ENCODE data around the gene PTCHD1.

DNA sequence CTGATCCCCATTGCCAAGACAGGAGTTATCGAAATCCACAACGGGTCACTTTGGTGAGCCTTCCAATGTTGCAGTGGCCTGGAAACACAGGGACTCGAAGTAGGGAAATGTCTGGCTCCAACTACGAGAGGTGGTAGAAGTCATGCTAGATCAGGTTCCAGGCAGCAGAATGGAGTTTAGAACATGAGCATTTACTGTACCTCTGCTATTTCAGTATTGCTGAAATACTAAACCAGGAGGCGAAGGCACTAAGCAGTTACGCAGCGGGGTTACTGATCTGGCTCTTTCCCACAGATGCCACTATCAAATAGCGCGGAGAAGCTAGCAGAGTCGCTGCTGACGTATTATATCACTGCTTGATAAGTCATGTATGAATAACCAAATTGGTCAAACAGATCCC lies 56.3 kb downstream of the PTCHD1 start:
- TF ChIP-seq, protein P1, sequence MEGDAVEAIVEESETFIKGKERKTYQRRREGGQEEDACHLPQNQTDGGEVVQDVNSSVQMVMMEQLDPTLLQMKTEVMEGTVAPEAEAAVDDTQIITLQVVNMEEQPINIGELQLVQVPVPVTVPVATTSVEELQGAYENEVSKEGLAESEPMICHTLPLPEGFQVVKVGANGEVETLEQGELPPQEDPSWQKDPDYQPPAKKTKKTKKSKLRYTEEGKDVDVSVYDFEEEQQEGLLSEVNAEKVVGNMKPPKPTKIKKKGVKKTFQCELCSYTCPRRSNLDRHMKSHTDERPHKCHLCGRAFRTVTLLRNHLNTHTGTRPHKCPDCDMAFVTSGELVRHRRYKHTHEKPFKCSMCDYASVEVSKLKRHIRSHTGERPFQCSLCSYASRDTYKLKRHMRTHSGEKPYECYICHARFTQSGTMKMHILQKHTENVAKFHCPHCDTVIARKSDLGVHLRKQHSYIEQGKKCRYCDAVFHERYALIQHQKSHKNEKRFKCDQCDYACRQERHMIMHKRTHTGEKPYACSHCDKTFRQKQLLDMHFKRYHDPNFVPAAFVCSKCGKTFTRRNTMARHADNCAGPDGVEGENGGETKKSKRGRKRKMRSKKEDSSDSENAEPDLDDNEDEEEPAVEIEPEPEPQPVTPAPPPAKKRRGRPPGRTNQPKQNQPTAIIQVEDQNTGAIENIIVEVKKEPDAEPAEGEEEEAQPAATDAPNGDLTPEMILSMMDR (IDR thresholded peaks at IDR 0.05): no peak
- no peak for TF ChIP-seq POLR2A (IDR thresholded peaks at IDR 0.05)

All from body of pancreas (tissue), 4 donors.